ENCODE data around the gene CORIN.

CORIN gene

DNA sequence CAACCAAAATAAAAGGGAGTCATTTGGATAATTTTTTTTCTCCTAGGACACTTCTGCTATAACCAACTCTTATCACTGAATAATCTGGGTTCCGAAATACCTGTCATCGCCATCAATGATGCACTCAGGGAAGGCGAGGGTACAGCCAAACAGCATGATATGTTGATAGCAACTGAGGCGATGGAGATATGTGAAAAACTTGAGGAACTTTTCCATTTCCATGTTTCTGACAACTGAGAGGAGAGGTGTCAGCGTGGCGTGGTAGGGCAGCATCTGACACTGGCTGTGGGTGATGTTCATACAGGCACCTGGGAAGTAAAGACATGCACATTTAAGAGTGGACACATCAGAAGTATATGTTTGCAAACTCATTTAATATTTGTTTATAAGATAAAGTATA lies 74.6 kb downstream of the CORIN start:
- Histone ChIP-seq H3K9me3 (ENCODE audit: control insufficient read depth, insufficient read depth, low read depth, low read length) (no peaks in the 10 kb centered on the region), H3K4me1 (ENCODE audit: control insufficient read depth, insufficient read depth, low read length) (no peaks in the 10 kb centered on the region), H3K4me3 (ENCODE audit: low read depth, low read length) (no peak overlapping the region), H3K36me3 (ENCODE audit: control insufficient read depth in 2 of 2, insufficient read depth in 1 of 2, low read length in 2 of 2) (no peaks in the 10 kb centered on the region), H3K27ac (ENCODE audit: extremely low read depth, low read depth, low read length) (no peak overlapping the region)
- TF ChIP-seq GLI4 (tag by site-specific recombination; IDR thresholded peaks at IDR 0.05) (no peak), ZNF555 (tag by site-specific recombination; conservative IDR thresholded peaks at IDR 0.05) (no peak), ZNF19 (tag by site-specific recombination; IDR thresholded peaks at IDR 0.05; ENCODE audit: low read depth) (no peak), ZNF394 (tag by site-specific recombination; IDR thresholded peaks at IDR 0.05; ENCODE audit: borderline replicate concordance) (no peak), ZSCAN23 (tag by site-specific recombination; IDR thresholded peaks at IDR 0.05) (no peak), RBAK (tag by site-specific recombination; IDR thresholded peaks at IDR 0.05) (no peak), ZNF596 (tag by site-specific recombination; IDR thresholded peaks at IDR 0.05) (no peak), MYNN (tag by site-specific recombination; IDR thresholded peaks at IDR 0.05; ENCODE audit: borderline replicate concordance) (no peak), ZNF341 (tag by site-specific recombination; IDR thresholded peaks at IDR 0.05; ENCODE audit: low read depth) (no peak), REPIN1 (tag by site-specific recombination; IDR thresholded peaks at IDR 0.05; ENCODE audit: low read depth) (no peak)
- TF ChIP-seq, protein P1, sequence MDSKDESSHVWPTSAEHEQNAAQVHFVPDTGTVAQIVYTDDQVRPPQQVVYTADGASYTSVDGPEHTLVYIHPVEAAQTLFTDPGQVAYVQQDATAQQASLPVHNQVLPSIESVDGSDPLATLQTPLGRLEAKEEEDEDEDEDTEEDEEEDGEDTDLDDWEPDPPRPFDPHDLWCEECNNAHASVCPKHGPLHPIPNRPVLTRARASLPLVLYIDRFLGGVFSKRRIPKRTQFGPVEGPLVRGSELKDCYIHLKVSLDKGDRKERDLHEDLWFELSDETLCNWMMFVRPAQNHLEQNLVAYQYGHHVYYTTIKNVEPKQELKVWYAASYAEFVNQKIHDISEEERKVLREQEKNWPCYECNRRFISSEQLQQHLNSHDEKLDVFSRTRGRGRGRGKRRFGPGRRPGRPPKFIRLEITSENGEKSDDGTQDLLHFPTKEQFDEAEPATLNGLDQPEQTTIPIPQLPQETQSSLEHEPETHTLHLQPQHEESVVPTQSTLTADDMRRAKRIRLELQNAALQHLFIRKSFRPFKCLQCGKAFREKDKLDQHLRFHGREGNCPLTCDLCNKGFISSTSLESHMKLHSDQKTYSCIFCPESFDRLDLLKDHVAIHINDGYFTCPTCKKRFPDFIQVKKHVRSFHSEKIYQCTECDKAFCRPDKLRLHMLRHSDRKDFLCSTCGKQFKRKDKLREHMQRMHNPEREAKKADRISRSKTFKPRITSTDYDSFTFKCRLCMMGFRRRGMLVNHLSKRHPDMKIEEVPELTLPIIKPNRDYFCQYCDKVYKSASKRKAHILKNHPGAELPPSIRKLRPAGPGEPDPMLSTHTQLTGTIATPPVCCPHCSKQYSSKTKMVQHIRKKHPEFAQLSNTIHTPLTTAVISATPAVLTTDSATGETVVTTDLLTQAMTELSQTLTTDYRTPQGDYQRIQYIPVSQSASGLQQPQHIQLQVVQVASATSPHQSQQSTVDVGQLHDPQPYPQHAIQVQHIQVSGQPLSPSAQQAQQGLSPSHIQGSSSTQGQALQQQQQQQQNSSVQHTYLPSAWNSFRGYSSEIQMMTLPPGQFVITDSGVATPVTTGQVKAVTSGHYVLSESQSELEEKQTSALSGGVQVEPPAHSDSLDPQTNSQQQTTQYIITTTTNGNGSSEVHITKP (tag by site-specific recombination; IDR thresholded peaks at IDR 0.05) = no peak
- TF ChIP-seq, protein P2, sequence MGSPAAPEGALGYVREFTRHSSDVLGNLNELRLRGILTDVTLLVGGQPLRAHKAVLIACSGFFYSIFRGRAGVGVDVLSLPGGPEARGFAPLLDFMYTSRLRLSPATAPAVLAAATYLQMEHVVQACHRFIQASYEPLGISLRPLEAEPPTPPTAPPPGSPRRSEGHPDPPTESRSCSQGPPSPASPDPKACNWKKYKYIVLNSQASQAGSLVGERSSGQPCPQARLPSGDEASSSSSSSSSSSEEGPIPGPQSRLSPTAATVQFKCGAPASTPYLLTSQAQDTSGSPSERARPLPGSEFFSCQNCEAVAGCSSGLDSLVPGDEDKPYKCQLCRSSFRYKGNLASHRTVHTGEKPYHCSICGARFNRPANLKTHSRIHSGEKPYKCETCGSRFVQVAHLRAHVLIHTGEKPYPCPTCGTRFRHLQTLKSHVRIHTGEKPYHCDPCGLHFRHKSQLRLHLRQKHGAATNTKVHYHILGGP (tag by site-specific recombination; IDR thresholded peaks at IDR 0.05) = no peak
- TF ChIP-seq, protein P3, sequence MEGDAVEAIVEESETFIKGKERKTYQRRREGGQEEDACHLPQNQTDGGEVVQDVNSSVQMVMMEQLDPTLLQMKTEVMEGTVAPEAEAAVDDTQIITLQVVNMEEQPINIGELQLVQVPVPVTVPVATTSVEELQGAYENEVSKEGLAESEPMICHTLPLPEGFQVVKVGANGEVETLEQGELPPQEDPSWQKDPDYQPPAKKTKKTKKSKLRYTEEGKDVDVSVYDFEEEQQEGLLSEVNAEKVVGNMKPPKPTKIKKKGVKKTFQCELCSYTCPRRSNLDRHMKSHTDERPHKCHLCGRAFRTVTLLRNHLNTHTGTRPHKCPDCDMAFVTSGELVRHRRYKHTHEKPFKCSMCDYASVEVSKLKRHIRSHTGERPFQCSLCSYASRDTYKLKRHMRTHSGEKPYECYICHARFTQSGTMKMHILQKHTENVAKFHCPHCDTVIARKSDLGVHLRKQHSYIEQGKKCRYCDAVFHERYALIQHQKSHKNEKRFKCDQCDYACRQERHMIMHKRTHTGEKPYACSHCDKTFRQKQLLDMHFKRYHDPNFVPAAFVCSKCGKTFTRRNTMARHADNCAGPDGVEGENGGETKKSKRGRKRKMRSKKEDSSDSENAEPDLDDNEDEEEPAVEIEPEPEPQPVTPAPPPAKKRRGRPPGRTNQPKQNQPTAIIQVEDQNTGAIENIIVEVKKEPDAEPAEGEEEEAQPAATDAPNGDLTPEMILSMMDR (tag by site-specific recombination; IDR thresholded peaks at IDR 0.05) = no peak
- TF ChIP-seq, protein P4, sequence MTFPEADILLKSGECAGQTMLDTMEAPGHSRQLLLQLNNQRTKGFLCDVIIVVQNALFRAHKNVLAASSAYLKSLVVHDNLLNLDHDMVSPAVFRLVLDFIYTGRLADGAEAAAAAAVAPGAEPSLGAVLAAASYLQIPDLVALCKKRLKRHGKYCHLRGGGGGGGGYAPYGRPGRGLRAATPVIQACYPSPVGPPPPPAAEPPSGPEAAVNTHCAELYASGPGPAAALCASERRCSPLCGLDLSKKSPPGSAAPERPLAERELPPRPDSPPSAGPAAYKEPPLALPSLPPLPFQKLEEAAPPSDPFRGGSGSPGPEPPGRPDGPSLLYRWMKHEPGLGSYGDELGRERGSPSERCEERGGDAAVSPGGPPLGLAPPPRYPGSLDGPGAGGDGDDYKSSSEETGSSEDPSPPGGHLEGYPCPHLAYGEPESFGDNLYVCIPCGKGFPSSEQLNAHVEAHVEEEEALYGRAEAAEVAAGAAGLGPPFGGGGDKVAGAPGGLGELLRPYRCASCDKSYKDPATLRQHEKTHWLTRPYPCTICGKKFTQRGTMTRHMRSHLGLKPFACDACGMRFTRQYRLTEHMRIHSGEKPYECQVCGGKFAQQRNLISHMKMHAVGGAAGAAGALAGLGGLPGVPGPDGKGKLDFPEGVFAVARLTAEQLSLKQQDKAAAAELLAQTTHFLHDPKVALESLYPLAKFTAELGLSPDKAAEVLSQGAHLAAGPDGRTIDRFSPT (tag by site-specific recombination; IDR thresholded peaks at IDR 0.05) = no peak
- CTCF ChIA-PET = no interaction called here
- POLR2A ChIA-PET = no interaction called here

DNA sequence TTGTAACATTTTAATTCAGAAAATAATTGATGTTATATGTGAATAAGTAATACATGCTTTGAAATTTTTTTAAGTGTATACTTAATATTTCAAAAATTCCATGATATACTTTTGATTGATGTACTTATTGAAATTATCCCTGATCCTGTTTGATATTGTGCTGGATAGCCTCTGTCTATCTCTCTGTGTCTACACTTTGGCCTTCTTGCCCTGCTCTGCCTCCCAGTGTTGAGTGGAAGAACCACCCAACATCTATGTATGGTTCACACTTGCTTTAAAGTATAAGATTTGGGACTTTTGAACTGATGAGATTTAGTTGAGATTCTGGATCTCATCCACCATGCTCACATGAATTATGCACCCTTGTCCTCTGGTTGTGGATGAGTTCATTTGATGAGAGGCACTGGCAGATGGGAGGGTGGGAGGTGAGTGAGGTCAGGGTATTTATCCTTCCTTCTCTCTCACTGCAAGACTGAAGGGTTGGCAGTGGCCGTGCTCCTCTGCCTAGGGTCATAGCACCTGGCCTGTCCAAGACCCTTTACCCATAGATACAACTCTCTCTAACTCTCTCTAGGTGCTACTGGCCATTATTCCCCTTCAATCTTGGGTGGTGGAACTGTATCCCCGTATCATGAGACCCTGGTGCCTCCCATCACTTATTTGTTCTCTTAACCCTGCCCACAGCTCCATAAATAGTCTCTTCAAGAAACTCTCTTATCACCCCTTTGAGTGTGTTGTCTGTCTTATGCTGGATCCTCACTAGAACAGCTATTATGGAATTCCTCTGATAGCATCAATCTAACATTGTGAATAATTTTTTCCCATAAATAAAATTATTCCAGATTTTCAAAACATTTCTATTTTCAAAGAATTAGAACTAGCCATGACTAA lies 75.2 kb downstream of the CORIN start:
- Histone ChIP-seq H3K36me3 (ENCODE audit: control insufficient read depth in 2 of 2, insufficient read depth in 1 of 2, low read length in 2 of 2) (no peaks in the 10 kb centered on the region), H3K4me3 (ENCODE audit: low read depth, low read length) (no peak overlapping the region), H3K27ac (ENCODE audit: extremely low read depth, low read depth, low read length) (no peak overlapping the region), H3K4me1 (ENCODE audit: control insufficient read depth, insufficient read depth, low read length) (no peaks in the 10 kb centered on the region), H3K9me3 (ENCODE audit: control insufficient read depth, insufficient read depth, low read depth, low read length) (no peaks in the 10 kb centered on the region)
- ChIA-PET POLR2A (no interaction called here), CTCF (no interaction called here)
- TF ChIP-seq, protein P5, sequence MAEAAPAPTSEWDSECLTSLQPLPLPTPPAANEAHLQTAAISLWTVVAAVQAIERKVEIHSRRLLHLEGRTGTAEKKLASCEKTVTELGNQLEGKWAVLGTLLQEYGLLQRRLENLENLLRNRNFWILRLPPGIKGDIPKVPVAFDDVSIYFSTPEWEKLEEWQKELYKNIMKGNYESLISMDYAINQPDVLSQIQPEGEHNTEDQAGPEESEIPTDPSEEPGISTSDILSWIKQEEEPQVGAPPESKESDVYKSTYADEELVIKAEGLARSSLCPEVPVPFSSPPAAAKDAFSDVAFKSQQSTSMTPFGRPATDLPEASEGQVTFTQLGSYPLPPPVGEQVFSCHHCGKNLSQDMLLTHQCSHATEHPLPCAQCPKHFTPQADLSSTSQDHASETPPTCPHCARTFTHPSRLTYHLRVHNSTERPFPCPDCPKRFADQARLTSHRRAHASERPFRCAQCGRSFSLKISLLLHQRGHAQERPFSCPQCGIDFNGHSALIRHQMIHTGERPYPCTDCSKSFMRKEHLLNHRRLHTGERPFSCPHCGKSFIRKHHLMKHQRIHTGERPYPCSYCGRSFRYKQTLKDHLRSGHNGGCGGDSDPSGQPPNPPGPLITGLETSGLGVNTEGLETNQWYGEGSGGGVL (tag by site-specific recombination; IDR thresholded peaks at IDR 0.05) = no peak
- TF ChIP-seq MZF1 (tag by site-specific recombination; IDR thresholded peaks at IDR 0.05; ENCODE audit: borderline replicate concordance) (no peak), ZIC2 (tag by site-specific recombination; IDR thresholded peaks at IDR 0.05) (no peak), ZNF37A (tag by site-specific recombination; IDR thresholded peaks at IDR 0.05) (no peak), ZNF223 (tag by site-specific recombination; IDR thresholded peaks at IDR 0.05) (no peak)
- TF ChIP-seq, protein P6, sequence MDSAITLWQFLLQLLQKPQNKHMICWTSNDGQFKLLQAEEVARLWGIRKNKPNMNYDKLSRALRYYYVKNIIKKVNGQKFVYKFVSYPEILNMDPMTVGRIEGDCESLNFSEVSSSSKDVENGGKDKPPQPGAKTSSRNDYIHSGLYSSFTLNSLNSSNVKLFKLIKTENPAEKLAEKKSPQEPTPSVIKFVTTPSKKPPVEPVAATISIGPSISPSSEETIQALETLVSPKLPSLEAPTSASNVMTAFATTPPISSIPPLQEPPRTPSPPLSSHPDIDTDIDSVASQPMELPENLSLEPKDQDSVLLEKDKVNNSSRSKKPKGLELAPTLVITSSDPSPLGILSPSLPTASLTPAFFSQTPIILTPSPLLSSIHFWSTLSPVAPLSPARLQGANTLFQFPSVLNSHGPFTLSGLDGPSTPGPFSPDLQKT (IDR thresholded peaks at IDR 0.05; ENCODE audit: borderline replicate concordance, low read depth, low read length) = no peak
